Keratinocyte (primary cell): ENCODE data around the gene SEPTIN10. TPM values are rescaled to one million over a fixed set of nuclear protein-coding genes. Genes with fewer than 3 reads are reported as not detected.

ENCODE experiments used
- DNase-seq: peaks from one replicate; pipeline ENCODE4 v3.0.0-alpha.2; 2011; ENCODE audit warnings: low read depth, missing footprints, low spot score
- FAIRE-seq: peaks from 2 replicates; lab custom pipeline; 2011; peaks lifted over from hg19 to GRCh38; lab: Jason Lieb, UNC
- H2AFZ ChIP-seq: 2 replicates; pipeline ENCODE4 v1.6.0; 2012; ENCODE audit warnings: low read length, control low read depth, inconsistent platforms; ENCODE audit not compliant: control insufficient read depth
- H3K27ac ChIP-seq: 2 replicates; pipeline ENCODE4 v1.5.1; 2011; ENCODE audit warnings: low read length; ENCODE audit not compliant: control insufficient read depth, insufficient read depth
- H3K27me3 ChIP-seq: 3 replicates; pipeline ENCODE4 v1.6.0; 2011; ENCODE audit warnings: low read length; ENCODE audit not compliant: control insufficient read depth, insufficient read depth; ENCODE audit errors: extremely low read depth
- H3K36me3 ChIP-seq, 2 experiments: 2 replicates in 1 of 2; 3 replicates in 1 of 2; pipeline ENCODE4 v1.5.1; 2011; ENCODE audit warnings: low read length in 2 of 2, mild to moderate bottlenecking in 1 of 2; ENCODE audit not compliant: control insufficient read depth in 2 of 2, insufficient read depth in 2 of 2; ENCODE audit errors: extremely low read depth in 1 of 2
- H3K4me1 ChIP-seq: 3 replicates; pipeline ENCODE4 v1.5.1; 2011; ENCODE audit warnings: low read length; ENCODE audit not compliant: control insufficient read depth, insufficient read depth; ENCODE audit errors: extremely low read depth
- H3K4me2 ChIP-seq: 3 replicates; pipeline ENCODE4 v1.6.0; 2011; ENCODE audit warnings: low read depth, low read length; ENCODE audit not compliant: control insufficient read depth, insufficient read depth; ENCODE audit errors: extremely low read depth
- H3K4me3 ChIP-seq, 3 experiments: fragments of 200-600 bp in 1 of 3; sonication (generic) in 1 of 3; 2 replicates in 2 of 3; 3 replicates in 1 of 3; pipeline ENCODE4 v1.5.1; 2011 to 2016; ENCODE audit warnings: low read length in 3 of 3, mild to moderate bottlenecking in 3 of 3, control low read depth in 2 of 3, inconsistent platforms in 1 of 3, low read depth in 1 of 3, mixed read lengths in 1 of 3, mixed run types in 1 of 3, moderate library complexity in 1 of 3; ENCODE audit not compliant: control insufficient read depth in 2 of 3, insufficient read depth in 2 of 3; ENCODE audit errors: extremely low read depth in 1 of 3
- H3K79me2 ChIP-seq: 2 replicates; pipeline ENCODE4 v1.6.0; 2012; ENCODE audit warnings: low read length; ENCODE audit not compliant: control insufficient read depth, insufficient read depth
- H3K9ac ChIP-seq: 3 replicates; pipeline ENCODE4 v1.6.0; 2011; ENCODE audit warnings: low read length; ENCODE audit not compliant: control insufficient read depth, insufficient read depth; ENCODE audit errors: extremely low read depth
- H3K9me1 ChIP-seq: 3 replicates; pipeline ENCODE4 v1.6.0; 2011; ENCODE audit warnings: low read length; ENCODE audit not compliant: control insufficient read depth, insufficient read depth; ENCODE audit errors: extremely low read depth
- H3K9me3 ChIP-seq: 2 replicates; pipeline ENCODE4 v1.5.1; 2012; ENCODE audit warnings: low read depth, low read length; ENCODE audit not compliant: control insufficient read depth
- H4K20me1 ChIP-seq: 3 replicates; pipeline ENCODE4 v1.6.0; 2011; ENCODE audit warnings: low read length; ENCODE audit not compliant: control insufficient read depth, insufficient read depth; ENCODE audit errors: extremely low read depth
- EZH2 ChIP-seq: IDR thresholded peaks from one replicate; pipeline ENCODE4 v1.6.1; 2012; ENCODE audit warnings: inconsistent platforms, mild to moderate bottlenecking, low read length, moderate library complexity
- dilution Hi-C: fragments of 300-500 bp; cut with MboI; formaldehyde crosslinking; loops from one replicate; pipeline ENCODE4 v1.7.0; 2020; ENCODE audit warnings: low sequenced_read_pairs; ENCODE audit not compliant: extremely low pct_ligation_motif_present
- polyA plus RNA-seq, 5 experiments: library from polyadenylated mRNA; depleted of rRNA in 3 of 5; stranded (reverse) in 3 of 5; stranded (forward) in 1 of 5; unstranded in 1 of 5; fragments of >200 nt; gene quantifications; 1 replicate in 1 of 5; 2 replicates in 3 of 5; 3 replicates in 1 of 5; pipeline versions ENCODE4 v1.2.1 to v1.2.3, GENCODE V29; 2011 to 2012; ENCODE audit warnings: missing spikeins in 2 of 5, low read depth in 1 of 5, low replicate concordance in 1 of 5
- TF ChIP-seq, protein P1 (sequence below), 3 experiments: IDR thresholded peaks in 1 of 3; conservative IDR thresholded peaks in 1 of 3; optimal IDR thresholded peaks in 1 of 3; 2 replicates in 2 of 3; 3 replicates in 1 of 3; pipeline versions ENCODE3 to v1.5.1; 2011; ENCODE audit warnings: low read length in 3 of 3, mild to moderate bottlenecking in 3 of 3, moderate library complexity in 2 of 3, control low read depth in 1 of 3, inconsistent platforms in 1 of 3; ENCODE audit not compliant: insufficient read depth in 2 of 3; ENCODE audit errors: extremely low read depth in 1 of 3

Gene SEPTIN10
- polyA plus RNA-seq, 1 donor (not counting 4 experiments of a cell fraction or from before 2014, with no cell fraction given) = 72.6 TPM

DNA sequence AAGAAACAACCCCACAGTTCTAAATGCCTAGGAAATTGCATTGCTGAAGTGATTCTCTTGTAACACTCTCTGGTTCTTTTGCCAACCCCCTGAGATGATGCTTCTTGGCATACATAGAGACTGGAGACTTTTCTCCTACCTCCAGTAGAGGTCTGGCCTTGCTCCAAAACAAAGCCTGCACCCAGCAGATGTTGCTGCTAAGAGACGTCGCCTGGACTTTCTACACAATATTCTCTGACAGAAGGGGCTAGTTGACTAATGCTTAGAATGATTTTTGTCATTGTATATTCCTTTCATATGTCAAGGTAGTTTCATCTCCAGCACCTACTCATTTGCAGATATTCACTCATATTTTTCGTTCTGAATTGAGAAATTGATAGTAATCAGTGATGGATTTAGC lies 25.0 kb upstream of the SEPTIN10 start:
- H3K9me3 ChIP-seq = no peaks in the 10 kb centered on the region
- H3K79me2 ChIP-seq = no peaks in the 10 kb centered on the region
- no peaks in the 10 kb centered on the region for H3K36me3 ChIP-seq
- DNase-seq = no peak
- no peaks in the 10 kb centered on the region for H4K20me1 ChIP-seq
- dilution Hi-C loops = no loop called here
- no peak overlapping the region for H2AFZ ChIP-seq
- H3K27me3 ChIP-seq = no peaks in the 10 kb centered on the region
- no peak overlapping the region for H3K27ac ChIP-seq
- no peaks in the 10 kb centered on the region for H3K9me1 ChIP-seq
- no peak for FAIRE-seq
- TF ChIP-seq, protein P1, sequence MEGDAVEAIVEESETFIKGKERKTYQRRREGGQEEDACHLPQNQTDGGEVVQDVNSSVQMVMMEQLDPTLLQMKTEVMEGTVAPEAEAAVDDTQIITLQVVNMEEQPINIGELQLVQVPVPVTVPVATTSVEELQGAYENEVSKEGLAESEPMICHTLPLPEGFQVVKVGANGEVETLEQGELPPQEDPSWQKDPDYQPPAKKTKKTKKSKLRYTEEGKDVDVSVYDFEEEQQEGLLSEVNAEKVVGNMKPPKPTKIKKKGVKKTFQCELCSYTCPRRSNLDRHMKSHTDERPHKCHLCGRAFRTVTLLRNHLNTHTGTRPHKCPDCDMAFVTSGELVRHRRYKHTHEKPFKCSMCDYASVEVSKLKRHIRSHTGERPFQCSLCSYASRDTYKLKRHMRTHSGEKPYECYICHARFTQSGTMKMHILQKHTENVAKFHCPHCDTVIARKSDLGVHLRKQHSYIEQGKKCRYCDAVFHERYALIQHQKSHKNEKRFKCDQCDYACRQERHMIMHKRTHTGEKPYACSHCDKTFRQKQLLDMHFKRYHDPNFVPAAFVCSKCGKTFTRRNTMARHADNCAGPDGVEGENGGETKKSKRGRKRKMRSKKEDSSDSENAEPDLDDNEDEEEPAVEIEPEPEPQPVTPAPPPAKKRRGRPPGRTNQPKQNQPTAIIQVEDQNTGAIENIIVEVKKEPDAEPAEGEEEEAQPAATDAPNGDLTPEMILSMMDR (optimal IDR thresholded peaks at IDR 0.05 in 1 of 3, IDR thresholded peaks at IDR 0.05 in 1 of 3, conservative IDR thresholded peaks at IDR 0.05 in 1 of 3; ENCODE audit: extremely low read depth in 1 of 3, insufficient read depth in 2 of 3, low read length in 3 of 3) = no peak
- TF ChIP-seq EZH2 = no peak
- H3K4me2 ChIP-seq = no peak overlapping the region
- H3K4me3 ChIP-seq = no peak overlapping the region
- H3K4me1 ChIP-seq = peaks cover 12% of the 10 kb centered on the region
- H3K9ac ChIP-seq = no peak overlapping the region

DNA sequence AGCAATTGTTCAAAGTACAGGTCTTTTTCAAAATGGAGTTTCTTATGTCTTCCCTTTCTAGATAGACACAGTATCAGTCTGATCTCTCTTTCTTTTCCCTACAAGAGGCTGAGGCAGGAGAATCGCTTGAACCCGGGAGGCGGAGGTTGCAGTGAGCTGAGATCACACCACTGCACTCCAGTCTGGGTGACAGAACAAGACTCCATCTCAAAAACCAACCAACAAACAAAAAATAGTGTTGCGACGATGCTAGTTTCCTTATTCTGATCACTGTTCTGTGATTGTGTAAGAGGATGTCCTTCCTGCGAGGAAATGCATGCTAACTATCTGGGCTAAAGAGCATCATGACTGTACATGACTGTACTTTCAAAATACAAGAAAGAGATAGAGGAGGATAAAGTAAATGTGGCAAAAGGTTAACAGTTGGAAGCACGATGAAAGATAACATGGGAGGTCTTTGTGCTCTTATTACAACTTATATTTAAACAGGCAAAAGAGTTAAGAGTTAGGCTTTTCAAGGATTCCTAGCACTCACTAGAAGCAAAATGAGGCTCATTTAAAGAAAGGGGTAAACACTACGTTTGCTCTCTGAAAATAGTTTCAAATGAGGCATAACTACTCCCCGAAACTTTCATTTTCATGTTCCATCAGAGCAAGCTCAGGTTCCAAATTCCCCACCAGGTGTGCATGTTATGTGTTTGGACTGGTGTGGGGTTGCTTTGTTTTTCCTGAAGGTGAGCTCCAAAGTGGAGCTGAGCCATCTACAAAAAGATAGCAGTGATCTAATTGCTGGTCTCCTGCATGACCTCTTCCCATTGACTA lies 24.2 kb upstream of the SEPTIN10 start:
- FAIRE-seq (peak; percentile 71), DNase-seq (no peak)
- Histone ChIP-seq H4K20me1 (no peaks in the 10 kb centered on the region), H3K27ac (no peak overlapping the region), H3K9me3 (no peaks in the 10 kb centered on the region), H3K4me1 (peaks cover 12% of the 10 kb centered on the region), H3K4me2 (peak overlapping the region; percentile 56), H3K27me3 (no peaks in the 10 kb centered on the region), H3K36me3 (no peaks in the 10 kb centered on the region), H3K79me2 (no peaks in the 10 kb centered on the region), H3K9ac (no peak overlapping the region), H2AFZ (peak overlapping the region; percentile 50), H3K9me1 (no peaks in the 10 kb centered on the region), H3K4me3 (peak overlapping the region in 1 of 3 experiments; percentile 17)
- TF ChIP-seq, protein P1 (optimal IDR thresholded peaks at IDR 0.05 in 1 of 3, IDR thresholded peaks at IDR 0.05 in 1 of 3, conservative IDR thresholded peaks at IDR 0.05 in 1 of 3; ENCODE audit: extremely low read depth in 1 of 3, insufficient read depth in 2 of 3, low read length in 3 of 3) = no peak
- TF ChIP-seq EZH2 = no peak
- dilution Hi-C loops = no loop called here
